Measurements from ENCODE around the gene INSC.

The INSC gene

GRCh38 chr11:15236559-15236958 lies 121.8 kb downstream of the INSC start:
- TF ChIP-seq CTCF (IDR thresholded peaks at IDR 0.05; ENCODE audit: insufficient read depth, low read depth, low read length, missing control alignments), result no peak
- DNase-seq (ENCODE audit: low read depth), result no peak
- no peak overlapping the region for H3K4me3 ChIP-seq (ENCODE audit: low read length)

GRCh38 chr11:15238856-15239255 lies 124.1 kb downstream of the INSC start:
- DNase-seq (ENCODE audit: low read depth), result no peak
- H3K4me3 ChIP-seq (ENCODE audit: low read length), result no peak overlapping the region
- no peak for TF ChIP-seq CTCF (IDR thresholded peaks at IDR 0.05; ENCODE audit: insufficient read depth, low read depth, low read length, missing control alignments)

GRCh38 chr11:15248749-15249148 lies 134.0 kb downstream of the INSC start:
- DNase-seq (ENCODE audit: low read depth), result no peak
- no peak overlapping the region for H3K4me3 ChIP-seq (ENCODE audit: low read length)
- TF ChIP-seq CTCF (IDR thresholded peaks at IDR 0.05; ENCODE audit: insufficient read depth, low read depth, low read length, missing control alignments), result no peak

GRCh38 chr11:15258433-15259165 lies 143.9 kb downstream of the INSC start:
- no peak for TF ChIP-seq CTCF (IDR thresholded peaks at IDR 0.05; ENCODE audit: insufficient read depth, low read depth, low read length, missing control alignments)
- DNase-seq (ENCODE audit: low read depth), result peak; percentile 39
- no peak overlapping the region for H3K4me3 ChIP-seq (ENCODE audit: low read length)

- no peak for DNase-seq (ENCODE audit: low read depth)
- no peak for TF ChIP-seq CTCF (IDR thresholded peaks at IDR 0.05; ENCODE audit: insufficient read depth, low read depth, low read length, missing control alignments)
- H3K4me3 ChIP-seq (ENCODE audit: low read length), result no peak overlapping the region
Observed at GRCh38 chr11:15266999-15267398, 152.3 kb downstream of the INSC start.

- DNase-seq (ENCODE audit: low read depth), result no peak
- no peak overlapping the region for H3K4me3 ChIP-seq (ENCODE audit: low read length)
- no peak for TF ChIP-seq CTCF (IDR thresholded peaks at IDR 0.05; ENCODE audit: insufficient read depth, low read depth, low read length, missing control alignments)
Observed at GRCh38 chr11:15268598-15268997, 153.9 kb downstream of the INSC start.

GRCh38 chr11:15275141-15275540 lies 160.4 kb downstream of the INSC start:
- no peak overlapping the region for H3K4me3 ChIP-seq (ENCODE audit: low read length)
- TF ChIP-seq CTCF (IDR thresholded peaks at IDR 0.05; ENCODE audit: insufficient read depth, low read depth, low read length, missing control alignments), result no peak
- DNase-seq (ENCODE audit: low read depth), result no peak

Measured in epithelial cell of esophagus (primary cell).